AML-193 (cell line): ENCODE results near the gene TP53BP2.
"Not testable (repeated sequence)": the region's sequence is repeated elsewhere in the genome, so short reads cannot be mapped to it uniquely, and the experiment has no call there.

Source experiments
- DNase-seq, 2 experiments: peaks; one replicate each; lab custom pipeline; 2025; lab: John Stamatoyannopoulos, UW

TP53BP2 gene

DNA sequence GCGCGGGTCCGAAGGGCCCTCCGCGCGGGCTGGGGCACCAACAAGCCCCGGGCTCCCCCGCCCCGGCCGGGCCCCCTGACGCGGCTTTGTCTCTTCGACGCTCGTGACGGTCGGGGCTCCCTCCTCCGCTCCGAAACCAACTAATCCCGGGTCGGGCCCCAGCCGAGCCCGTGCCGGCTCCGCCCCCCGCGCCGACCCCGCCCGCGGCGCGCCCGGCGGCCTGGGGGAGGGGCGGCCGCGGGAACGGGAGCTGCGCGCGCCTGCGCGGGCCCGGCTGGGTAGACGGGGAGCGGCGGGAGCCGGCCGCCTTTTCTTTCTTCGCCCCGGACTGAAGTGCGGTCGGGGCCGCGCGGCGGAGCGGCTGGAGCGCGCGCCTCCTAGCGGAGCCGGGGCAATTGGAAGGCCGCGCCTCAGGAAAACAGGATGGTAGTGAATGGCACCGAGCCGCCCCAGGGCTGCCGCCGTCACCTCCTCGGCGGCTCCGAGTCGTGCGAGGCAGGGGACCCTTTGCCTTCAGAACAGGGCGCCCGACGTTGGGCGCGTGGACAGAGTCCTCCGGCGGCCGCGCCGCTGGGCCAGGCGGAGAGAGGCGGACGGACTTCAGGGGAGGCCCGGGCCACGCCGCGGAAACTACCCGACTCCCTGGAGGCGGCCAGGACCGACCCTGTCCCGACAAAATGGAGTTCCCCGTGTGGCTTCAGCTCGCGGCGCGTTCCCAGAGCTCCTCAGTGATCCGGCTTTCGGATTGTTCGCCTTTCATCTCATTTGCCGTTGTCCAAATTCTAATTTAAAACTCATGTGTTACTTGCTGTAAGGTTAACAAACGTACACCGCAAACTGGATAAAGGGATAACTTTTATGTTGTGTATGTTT, at the start of gene TP53BP2:
Gene TP53BP2, minus strand, starts transcription at position 138 of the 873 bp plus-strand sequence. CDS start 267 bp downstream, outside the sequence.
- peak; percentile 79 to 80 for DNase-seq

DNA sequence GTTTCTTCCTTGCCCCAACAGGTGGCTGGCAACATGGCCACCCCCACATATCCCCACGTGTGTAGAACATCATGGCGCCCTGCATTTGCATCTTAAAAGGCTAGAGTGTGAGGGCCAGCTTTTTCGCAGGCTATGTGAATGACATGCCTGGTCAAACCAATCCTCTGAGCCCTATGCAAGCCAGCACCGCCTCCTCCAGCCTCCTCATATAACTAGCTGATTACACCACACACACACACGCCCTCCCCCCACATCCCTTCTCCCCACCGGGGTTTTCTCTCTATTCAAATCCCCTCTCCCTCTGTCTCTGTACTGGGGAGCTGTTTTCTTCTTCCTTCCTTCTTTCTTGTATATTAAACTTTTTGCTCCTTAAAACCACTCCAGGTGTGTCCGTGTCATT, 44.7 kb upstream of the TP53BP2 start:
- DNase-seq = not testable (repeated sequence)

DNA sequence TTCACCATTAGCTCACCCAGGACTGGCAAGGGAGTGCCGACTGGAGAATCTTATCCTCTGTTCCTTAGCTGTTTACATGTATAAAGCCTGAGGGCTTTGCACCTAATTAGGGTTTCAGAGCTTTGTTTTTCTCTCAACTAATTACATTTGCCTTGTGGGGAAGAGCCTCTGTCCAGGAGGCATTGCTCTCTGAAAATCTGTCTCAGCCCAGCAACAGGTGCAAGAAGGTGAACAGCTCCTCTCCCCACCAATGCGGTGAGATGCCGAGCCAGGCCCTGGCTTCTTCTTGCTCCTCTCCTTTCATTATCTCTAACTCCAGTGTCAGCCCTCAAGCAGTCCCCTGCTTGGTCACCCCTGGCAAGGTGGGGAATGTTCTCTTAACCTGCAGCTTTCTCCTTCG, 43.6 kb upstream of the TP53BP2 start:
- DNase-seq = not testable (repeated sequence)

- no peak for DNase-seq
These were observed 42.1 kb upstream of the TP53BP2 start for GRCh38 chr1:223887747-223888418.

DNA sequence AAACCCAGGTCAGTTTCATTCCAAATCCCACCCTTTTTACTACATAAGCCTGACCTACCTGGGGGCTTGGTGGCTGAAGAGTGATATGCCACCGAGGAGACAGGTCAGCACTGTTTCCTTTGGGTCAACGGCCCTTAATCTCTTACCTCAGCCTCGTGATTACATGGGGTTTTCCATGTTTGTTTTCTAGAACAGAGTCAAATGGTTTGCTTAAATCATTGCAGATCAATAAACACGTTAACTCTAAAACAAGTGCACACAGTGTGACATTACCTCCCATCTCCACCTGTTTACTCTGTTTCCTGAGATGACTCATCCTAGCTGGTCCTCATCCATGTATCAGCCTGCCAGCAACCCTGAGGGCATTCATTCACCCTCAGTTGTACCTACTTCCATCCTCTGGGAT, 40.8 kb upstream of the TP53BP2 start:
- DNase-seq = no peak

DNA sequence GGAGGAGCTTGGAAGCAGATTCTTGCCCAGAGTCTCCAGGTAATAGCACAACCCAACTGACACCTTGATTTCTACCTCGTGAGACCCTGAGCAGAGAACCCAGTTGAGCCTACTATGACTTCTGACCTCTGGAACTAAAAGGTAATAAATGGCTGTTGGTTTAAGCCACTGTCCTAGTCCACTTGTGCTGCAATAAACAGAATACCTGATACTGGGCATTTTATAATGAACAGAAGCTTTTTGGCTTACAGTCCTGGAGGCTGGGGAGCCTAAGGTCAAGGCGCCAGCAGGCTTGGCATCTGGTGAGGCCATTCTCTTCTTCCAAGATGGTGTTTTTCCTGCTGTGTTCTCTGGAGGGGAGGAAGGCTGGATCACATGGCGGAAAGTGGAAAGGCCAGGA, 39.9 kb upstream of the TP53BP2 start:
- no peak for DNase-seq

- no peak for DNase-seq
These were observed 33.0 kb upstream of the TP53BP2 start for GRCh38 chr1:223878598-223879325.

- no peak for DNase-seq
These were observed 32.1 kb upstream of the TP53BP2 start for GRCh38 chr1:223877804-223878203.

DNA sequence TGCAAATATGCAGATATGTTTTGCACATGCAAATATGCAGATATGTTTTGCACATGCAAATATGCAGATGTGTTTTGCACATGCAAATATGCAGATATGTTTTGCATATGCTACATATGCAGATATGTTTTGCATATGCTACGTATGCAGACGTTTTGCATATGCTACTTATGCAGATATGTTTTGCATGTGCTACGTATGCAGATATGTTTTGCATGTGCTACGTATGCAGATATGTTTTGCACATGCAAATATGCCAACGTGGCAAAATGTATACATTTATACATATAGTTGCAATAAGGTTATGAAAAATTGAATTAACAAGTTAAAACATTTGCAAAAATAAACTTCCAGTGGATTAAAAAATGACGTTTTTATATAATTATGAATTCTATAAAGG, 30.8 kb upstream of the TP53BP2 start:
- DNase-seq = no peak

GRCh38 chr1:223873044-223873443, 27.3 kb upstream of the TP53BP2 start:
- no peak for DNase-seq

DNA sequence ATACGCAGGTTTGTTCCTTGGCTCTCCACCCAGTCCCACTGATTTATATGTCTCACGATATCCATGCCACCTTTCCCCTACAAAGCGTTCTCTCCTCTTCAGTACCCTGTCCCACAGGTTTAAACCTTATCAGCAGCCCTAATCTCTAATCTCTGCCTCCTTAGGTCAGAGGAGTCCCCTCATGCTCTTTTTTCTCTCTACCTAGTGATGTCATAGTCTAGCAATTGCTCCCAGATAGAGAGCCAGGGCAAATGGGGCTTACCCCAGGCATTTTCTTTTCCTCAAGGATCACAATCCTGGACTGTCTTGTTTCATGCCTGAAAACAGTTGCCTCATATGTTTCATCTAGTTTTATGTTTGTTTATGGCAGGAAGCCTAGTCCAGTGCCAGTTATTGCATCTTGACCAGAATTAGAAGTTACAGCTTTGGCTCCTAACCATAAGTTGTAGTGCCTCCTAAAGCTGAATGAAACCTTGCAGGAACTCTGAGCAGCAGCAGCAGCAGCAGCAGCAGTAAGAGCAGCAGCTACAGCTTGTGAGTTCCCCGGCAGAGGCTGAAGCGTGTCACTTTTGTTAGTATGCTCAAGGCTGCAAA, 26.7 kb upstream of the TP53BP2 start:
- no peak for DNase-seq

GRCh38 chr1:223870617-223871574, 25.1 kb upstream of the TP53BP2 start:
- peak; percentile 80 to 86 for DNase-seq

DNA sequence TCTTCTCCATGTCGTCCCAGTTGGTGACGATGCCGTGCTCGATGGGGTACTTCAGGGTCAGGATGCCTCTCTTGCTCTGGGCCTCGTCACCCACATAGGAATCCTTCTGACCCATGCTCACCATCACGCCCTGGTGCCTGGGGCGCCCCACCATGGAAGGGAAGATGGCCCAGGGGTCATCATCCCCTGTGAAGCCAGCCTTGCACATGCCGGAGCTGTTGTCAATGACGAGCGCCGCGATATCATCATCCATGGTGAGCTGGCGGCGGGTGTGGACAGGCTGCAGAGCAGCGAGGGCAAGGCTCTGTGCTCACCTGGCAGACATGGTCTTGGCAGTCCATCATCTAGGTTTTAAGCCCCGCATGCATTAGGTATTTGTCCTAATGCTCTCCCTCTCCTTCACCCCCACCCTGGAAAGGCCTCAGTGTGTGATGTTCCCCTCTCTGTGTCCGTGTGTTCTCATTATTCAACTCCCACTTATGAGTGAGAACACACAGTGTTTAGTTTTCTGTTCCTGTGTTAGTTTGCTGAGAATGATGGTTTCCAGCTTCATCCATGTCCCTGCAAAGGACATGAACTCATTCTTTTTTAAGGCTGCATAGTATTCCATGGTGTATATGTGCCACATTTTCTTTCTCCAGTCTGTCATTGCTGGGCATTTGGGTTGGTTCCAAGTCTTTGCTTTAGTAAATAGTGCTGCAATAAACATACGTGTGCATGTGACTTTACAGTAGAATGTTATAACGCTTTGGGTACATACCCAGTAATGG, 19.0 kb upstream of the TP53BP2 start:
- DNase-seq = not testable (repeated sequence)

- no peak for DNase-seq
These were observed 18.3 kb upstream of the TP53BP2 start for GRCh38 chr1:223864084-223864483.

DNA sequence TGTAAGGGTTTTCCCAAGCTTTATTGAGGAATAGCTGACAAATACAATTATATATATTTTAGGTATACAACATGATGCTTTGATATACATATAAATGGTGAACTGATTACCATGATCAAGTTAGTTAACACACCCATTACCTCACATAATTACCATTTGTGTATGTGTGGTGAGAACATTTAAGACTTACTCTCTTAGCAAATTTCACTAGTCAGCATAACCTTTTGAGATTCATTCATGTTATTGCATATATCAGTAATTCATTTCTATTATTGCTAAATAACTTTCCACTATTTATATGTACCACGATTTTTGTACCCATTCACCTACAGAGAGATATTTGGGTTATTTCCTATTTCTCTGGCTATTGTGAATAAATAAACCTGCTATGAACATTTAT, 16.2 kb upstream of the TP53BP2 start:
- DNase-seq = no peak

- DNase-seq = no peak
These were observed 14.4 kb upstream of the TP53BP2 start for GRCh38 chr1:223860051-223860622.

DNA sequence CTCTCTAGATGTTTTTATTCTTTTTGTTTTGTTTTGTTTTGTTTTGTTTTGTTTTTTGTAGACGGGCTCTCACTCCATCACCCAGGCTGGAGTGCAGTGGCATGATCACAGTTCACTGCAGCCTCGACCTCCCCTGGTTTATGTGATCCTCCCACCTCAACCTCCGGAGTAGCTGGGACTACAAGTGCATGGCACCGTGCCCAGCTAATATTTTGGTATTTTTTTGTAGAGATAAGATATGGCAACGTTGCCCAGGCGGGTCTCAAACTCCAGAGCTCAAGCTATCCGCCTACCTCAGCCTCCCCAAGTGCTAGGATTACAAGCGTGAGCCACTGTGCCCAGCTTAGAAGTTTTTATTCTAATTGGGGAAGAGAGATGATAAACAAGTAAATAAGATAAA, 13.3 kb upstream of the TP53BP2 start:
- no peak for DNase-seq

- no peak for DNase-seq
These were observed 10.6 kb upstream of the TP53BP2 start for GRCh38 chr1:223856386-223856785.

DNA sequence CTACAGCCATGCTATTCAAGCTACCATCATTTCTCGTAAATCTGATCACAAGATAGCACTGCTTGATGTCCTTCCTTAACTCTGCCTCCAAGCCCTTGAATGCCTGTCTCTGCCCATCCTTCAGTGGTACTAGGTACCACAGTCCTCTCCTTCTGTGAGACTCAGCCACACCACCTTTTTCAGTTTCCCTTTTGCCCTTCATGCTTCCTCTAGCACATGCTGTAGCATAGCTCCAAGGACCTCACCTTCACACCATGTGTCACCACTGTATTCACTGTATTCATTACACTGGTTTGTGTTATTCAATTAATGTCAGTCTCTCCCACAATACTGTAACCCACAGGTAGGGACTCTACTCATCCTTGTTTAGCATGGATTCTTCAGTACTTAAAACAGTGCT, 8.0 kb upstream of the TP53BP2 start:
- no peak for DNase-seq

DNA sequence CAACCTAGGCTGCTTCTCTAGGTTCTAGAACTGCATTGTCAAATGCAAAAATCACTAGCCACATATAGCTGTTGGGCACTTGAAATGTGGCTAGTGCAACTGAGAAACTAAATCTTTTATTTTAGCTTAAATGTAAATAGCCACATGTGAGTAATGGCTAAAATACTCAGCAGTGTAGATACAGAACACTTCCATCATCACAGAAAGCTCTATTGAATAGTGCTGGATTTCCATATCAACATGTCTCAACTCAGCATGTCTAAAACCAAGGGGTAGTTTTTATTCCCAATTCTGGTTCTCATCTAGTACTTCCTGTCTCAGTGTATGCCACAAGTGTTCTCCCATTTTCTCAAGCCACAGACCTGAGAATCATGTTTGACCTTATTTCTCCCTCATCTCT, 7.5 kb upstream of the TP53BP2 start:
- no peak for DNase-seq
